Lung (tissue), 12 donors: Measurements from ENCODE around the gene GADD45A. TPM values are rescaled to one million over a fixed set of nuclear protein-coding genes. Genes with fewer than 3 reads are reported as not detected.

Experiments
- ATAC-seq: fragments of 200-7000 bp; cut with Tn5 transposase; one replicate; pipeline ENCODE4 v1.9.1; 2020; ENCODE audit warnings: moderate number of reproducible peaks; ENCODE audit not compliant: insufficient read depth, low FRiP score
- DNase-seq, 3 donors: peaks; one replicate each; pipeline ENCODE4 v3.0.0-alpha.2; 2013 to 2017
- H3K27ac ChIP-seq, 2 donors: one replicate each; pipeline ENCODE4 v1.5.1; 2013; ENCODE audit warnings: mild to moderate bottlenecking in 2 of 2, moderate library complexity in 2 of 2, control low read depth in 1 of 2, inconsistent platforms in 1 of 2, low read depth in 1 of 2, low read length in 1 of 2
- H3K27me3 ChIP-seq, 3 donors: one replicate each; pipeline ENCODE4 v1.5.1; 2013; ENCODE audit warnings: low read length in 2 of 3; ENCODE audit not compliant: control insufficient read depth in 3 of 3, insufficient read depth in 3 of 3
- H3K36me3 ChIP-seq, 4 donors: one replicate each; pipeline ENCODE4 v1.5.1; 2013; ENCODE audit warnings: low read length in 4 of 4, mild to moderate bottlenecking in 1 of 4, moderate library complexity in 1 of 4; ENCODE audit not compliant: control insufficient read depth in 4 of 4, insufficient read depth in 4 of 4
- H3K4me1 ChIP-seq, 5 donors: one replicate each; pipeline ENCODE4 v1.5.1; 2013; ENCODE audit warnings: low read length in 5 of 5, mild to moderate bottlenecking in 2 of 5, moderate library complexity in 1 of 5; ENCODE audit not compliant: control insufficient read depth in 5 of 5, insufficient read depth in 5 of 5
- H3K4me3 ChIP-seq: one replicate; pipeline ENCODE4 v1.5.1; 2013; ENCODE audit warnings: mild to moderate bottlenecking, control low read depth, moderate library complexity
- H3K9ac ChIP-seq, 2 donors: one replicate each; pipeline ENCODE4 v1.5.1; 2013; ENCODE audit warnings: low read length in 2 of 2, control low read depth in 1 of 2; ENCODE audit not compliant: insufficient read depth in 1 of 2
- H3K9me3 ChIP-seq, 4 donors: one replicate each; pipeline ENCODE4 v1.5.1; 2013; ENCODE audit warnings: low read length in 3 of 4, mild to moderate bottlenecking in 1 of 4, moderate library complexity in 1 of 4; ENCODE audit not compliant: control insufficient read depth in 4 of 4, insufficient read depth in 3 of 4
- CTCF ChIP-seq: IDR thresholded peaks from 2 replicates; pipeline ENCODE4 v1.5.1; 2012; ENCODE audit warnings: mild to moderate bottlenecking; ENCODE audit errors: control extremely low read depth, extremely low read depth
- WGBS, 2 donors: extraction: QIAGEN DNeasy Blood & Tissue Kit; methylation state at CpG; one replicate each; pipeline ENCODE4 v1.1.7; 2013; 5-methylcytosine and 5-hydroxymethylcytosine counted together
- polyA plus RNA-seq, 2 donors: library from polyadenylated mRNA; stranded (reverse); fragments of 200-250 nt; gene quantifications; one replicate each; pipeline ENCODE4 v1.2.1, GENCODE V29; 2013
- total RNA-seq, 2 donors: library from RNA; depleted of rRNA in 1 of 2; stranded (reverse); fragments of >200 nt in 1 of 2; gene quantifications; one replicate each; pipeline ENCODE4 v1.2.1, GENCODE V29; 2014 to 2021
- donor health status: control.
- donor health status: control.
- donor health status: Bipolar disorder and iron deficiency.
- donor health status: healthy.
- donor health status: DM: yes; HTN: yes; CAD: no.

Gene GADD45A
- total and polyA plus RNA-seq, 4 donors, result 12.9 to 52.0 (median 35.2) TPM

GRCh38 chr1:67689267-67690017 is 4.4 kb downstream of the GADD45A start:
- no peak for TF ChIP-seq CTCF
- Histone ChIP-seq H3K4me1 (peaks cover 0 to 17% (median 5%) of the 10 kb centered on the region in 5 donors), H3K27ac (no peak overlapping the region), H3K27me3 (no peaks in the 10 kb centered on the region), H3K4me3 (no peak overlapping the region), H3K9me3 (no peaks in the 10 kb centered on the region), H3K36me3 (peaks cover 0 to 9% (median 5%) of the 10 kb centered on the region in 4 donors), H3K9ac (no peak overlapping the region)
- WGBS, 2 donors, result 65 to 73% methylated on average over 3 of the region's 3 CpGs
- ATAC-seq (no peak), DNase-seq (no peak)

GRCh38 chr1:67690018-67690363 is 5.0 kb downstream of the GADD45A start:
- no peak overlapping the region for H3K4me3 ChIP-seq
- H3K4me1 ChIP-seq, result peaks cover 0 to 14% (median 5%) of the 10 kb centered on the region in 5 donors
- H3K36me3 ChIP-seq, result peaks cover 0 to 9% (median 5%) of the 10 kb centered on the region in 4 donors
- no peak for TF ChIP-seq CTCF
- no peak overlapping the region for H3K27ac ChIP-seq
- DNase-seq, result no peak
- no peak for ATAC-seq
- no peaks in the 10 kb centered on the region for H3K9me3 ChIP-seq
- no peaks in the 10 kb centered on the region for H3K27me3 ChIP-seq
- H3K9ac ChIP-seq, result no peak overlapping the region

DNA sequence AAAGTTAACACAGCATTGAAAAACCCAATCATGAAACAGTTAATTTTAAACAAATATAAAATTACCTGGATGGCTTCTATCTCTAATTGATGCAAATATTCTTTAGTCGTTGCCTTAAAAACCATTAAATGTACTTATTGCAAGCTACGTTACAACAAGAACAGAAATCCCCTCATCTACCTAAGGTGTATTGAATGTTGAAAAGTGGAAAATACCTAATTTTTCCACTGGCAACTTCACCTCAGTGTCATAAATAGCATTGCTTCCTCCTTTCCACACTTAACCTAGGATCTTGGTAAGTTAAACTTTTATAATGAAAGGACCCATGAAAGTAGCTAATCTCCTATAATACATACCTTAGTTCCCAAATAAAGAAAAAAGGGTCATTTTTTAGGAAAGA is 5.4 kb downstream of the GADD45A start:
- ATAC-seq, result no peak
- Histone ChIP-seq H3K27me3 (no peaks in the 10 kb centered on the region), H3K9me3 (no peaks in the 10 kb centered on the region), H3K4me1 (peaks cover 0 to 14% (median 5%) of the 10 kb centered on the region in 5 donors), H3K4me3 (no peak overlapping the region), H3K9ac (no peak overlapping the region), H3K27ac (no peak overlapping the region), H3K36me3 (peaks cover 0 to 9% (median 5%) of the 10 kb centered on the region in 4 donors)
- no peak for DNase-seq
- 83 to 96% methylated on average over 2 of the region's 2 CpGs for WGBS, 2 donors
- TF ChIP-seq CTCF, result no peak

DNA sequence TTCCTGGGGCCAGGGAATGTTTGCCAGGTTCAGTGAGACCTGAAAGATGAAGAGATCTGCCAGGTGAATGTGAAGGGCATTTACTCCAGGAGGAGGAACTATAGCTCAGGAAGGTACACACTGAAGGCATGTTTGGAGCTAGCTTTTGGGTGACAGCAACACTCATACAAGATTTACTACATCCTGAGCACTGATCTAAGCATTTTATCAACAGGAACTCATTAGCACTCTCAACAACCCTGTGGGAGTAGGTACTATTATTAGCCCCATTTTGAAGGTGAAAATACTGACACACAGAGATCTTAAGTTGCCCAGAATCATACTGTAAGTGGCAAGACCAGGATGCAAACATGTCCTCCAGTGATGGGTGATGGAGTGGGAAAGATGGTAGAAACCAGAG is 6.7 kb downstream of the GADD45A start:
- no peak for TF ChIP-seq CTCF
- no peak overlapping the region for H3K27ac ChIP-seq
- H3K4me3 ChIP-seq, result no peak overlapping the region
- no peak for ATAC-seq
- no peak overlapping the region for H3K9ac ChIP-seq
- H3K36me3 ChIP-seq, result peaks cover 0 to 9% (median 5%) of the 10 kb centered on the region in 4 donors
- no peak for DNase-seq
- H3K4me1 ChIP-seq, result peaks cover 0 to 10% (median 3%) of the 10 kb centered on the region in 5 donors
- no peaks in the 10 kb centered on the region for H3K9me3 ChIP-seq
- H3K27me3 ChIP-seq, result no peaks in the 10 kb centered on the region
